ENCODE measurements around the gene GLRA3. TPM values are rescaled to one million over a fixed set of nuclear protein-coding genes. Genes with fewer than 3 reads are reported as not detected.

Gene GLRA3
- total RNA-seq, 3 donors from 2014 or later, result 0.09 TPM; not detected in 2

DNA sequence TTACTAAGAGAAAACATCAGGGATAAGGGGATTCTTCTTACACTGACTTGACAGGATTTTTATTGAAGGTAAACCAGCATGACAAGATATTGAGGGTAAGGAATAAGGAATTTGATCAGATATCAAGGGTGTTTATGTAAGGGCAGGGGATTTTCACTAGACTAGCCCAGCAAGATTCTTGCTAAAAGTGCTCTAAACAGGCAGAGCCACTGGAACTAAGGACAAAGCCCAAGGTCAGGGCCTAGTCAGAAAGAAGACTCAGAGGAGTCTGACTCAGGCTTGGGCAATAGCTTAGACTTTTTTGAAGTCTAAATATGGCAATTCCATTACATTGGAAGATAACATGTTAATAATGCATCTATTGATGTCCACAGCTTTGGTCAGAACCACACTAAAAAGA is 6.5 kb upstream of the GLRA3 start:
- TF ChIP-seq, protein P1, sequence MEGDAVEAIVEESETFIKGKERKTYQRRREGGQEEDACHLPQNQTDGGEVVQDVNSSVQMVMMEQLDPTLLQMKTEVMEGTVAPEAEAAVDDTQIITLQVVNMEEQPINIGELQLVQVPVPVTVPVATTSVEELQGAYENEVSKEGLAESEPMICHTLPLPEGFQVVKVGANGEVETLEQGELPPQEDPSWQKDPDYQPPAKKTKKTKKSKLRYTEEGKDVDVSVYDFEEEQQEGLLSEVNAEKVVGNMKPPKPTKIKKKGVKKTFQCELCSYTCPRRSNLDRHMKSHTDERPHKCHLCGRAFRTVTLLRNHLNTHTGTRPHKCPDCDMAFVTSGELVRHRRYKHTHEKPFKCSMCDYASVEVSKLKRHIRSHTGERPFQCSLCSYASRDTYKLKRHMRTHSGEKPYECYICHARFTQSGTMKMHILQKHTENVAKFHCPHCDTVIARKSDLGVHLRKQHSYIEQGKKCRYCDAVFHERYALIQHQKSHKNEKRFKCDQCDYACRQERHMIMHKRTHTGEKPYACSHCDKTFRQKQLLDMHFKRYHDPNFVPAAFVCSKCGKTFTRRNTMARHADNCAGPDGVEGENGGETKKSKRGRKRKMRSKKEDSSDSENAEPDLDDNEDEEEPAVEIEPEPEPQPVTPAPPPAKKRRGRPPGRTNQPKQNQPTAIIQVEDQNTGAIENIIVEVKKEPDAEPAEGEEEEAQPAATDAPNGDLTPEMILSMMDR (IDR thresholded peaks at IDR 0.05), result no peak
- ATAC-seq (no peak), DNase-seq (no peak)
- H3K36me3 ChIP-seq (ENCODE audit: low read depth), result no peaks in the 10 kb centered on the region
- intact Hi-C loops (cut with DNase I, micrococcal nuclease), result no loop called here
- H3K4me3 ChIP-seq, result no peak overlapping the region
- peaks cover 10% of the 10 kb centered on the region for H3K9me3 ChIP-seq
- no peaks in the 10 kb centered on the region for H3K4me1 ChIP-seq (ENCODE audit: low read depth)

DNA sequence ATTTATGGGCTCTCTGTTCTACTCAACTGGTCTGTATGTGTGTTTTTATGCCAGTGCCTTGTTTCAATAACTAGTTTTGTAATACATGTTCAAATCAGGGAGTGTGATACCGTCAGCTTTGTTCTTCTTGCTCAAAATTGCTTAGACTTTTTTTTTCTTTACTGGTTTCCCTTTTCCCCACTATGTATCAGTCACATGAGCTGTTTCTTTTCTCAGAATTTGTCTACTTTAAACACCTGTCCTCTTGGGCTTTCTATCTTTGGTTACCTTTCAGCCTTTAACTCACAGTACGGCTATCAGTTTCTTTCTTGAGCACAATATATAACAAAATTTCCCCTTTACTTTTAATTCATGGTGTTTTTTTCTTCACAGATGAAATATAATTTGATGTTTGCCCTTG is 5.4 kb upstream of the GLRA3 start:
- no peak for ATAC-seq
- H3K4me1 ChIP-seq (ENCODE audit: low read depth), result no peaks in the 10 kb centered on the region
- no peak overlapping the region for H3K4me3 ChIP-seq
- peaks cover 9% of the 10 kb centered on the region for H3K9me3 ChIP-seq
- TF ChIP-seq, protein P1 (IDR thresholded peaks at IDR 0.05), result no peak
- DNase-seq, result no peak
- no peaks in the 10 kb centered on the region for H3K36me3 ChIP-seq (ENCODE audit: low read depth)
- intact Hi-C loops (cut with DNase I, micrococcal nuclease), result no loop called here

DNA sequence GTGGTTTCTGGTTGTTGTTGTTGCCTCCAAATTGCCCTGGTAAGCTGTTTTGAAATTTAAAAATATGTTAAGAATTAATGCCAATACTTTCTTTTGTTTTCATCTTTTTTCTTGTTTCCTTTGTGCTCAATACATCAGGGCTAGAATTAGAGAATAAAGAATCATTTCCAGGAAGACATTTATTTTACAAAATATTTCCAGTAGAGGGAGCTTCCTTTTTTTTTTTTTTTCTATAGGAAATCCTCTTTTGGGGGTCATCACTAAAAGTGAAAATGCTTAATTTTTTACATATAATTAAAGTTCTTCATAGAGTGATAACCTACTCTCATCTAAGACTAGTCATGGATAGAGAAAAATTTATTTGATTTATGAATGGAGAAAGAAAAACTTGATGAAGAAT is 2.4 kb downstream of the GLRA3 start:
- Histone ChIP-seq H3K4me1 (ENCODE audit: low read depth) (no peaks in the 10 kb centered on the region), H3K4me3 (no peak overlapping the region), H3K9me3 (peaks cover 4% of the 10 kb centered on the region), H3K36me3 (ENCODE audit: low read depth) (no peaks in the 10 kb centered on the region)
- TF ChIP-seq, protein P1 (IDR thresholded peaks at IDR 0.05), result no peak
- intact Hi-C loops (cut with DNase I, micrococcal nuclease), result no loop called here
- DNase-seq, result no peak
- ATAC-seq, result no peak

DNA sequence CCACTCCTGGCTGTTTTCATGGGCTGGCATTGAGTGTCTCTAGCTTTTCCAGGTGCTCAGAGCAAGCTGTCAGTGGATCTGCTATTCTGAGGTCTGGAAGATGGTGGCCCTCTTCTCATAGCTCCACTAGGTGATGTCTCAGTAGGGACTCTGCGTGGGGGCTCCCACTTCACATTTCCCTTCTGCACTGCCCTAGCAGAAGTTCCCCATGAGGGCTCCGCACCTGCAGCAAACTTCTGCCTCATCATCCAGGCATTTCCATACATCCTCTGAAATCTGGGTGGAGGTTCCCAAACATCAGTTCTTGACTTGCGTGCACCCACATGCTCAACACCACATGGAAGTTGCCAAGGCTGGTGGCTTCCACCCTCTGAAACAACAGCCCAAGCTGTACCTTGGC is 13.8 kb downstream of the GLRA3 start:
- ATAC-seq (no peak), DNase-seq (no peak)
- Histone ChIP-seq H3K9me3 (peaks cover 7% of the 10 kb centered on the region), H3K36me3 (ENCODE audit: low read depth) (no peaks in the 10 kb centered on the region), H3K4me1 (ENCODE audit: low read depth) (no peaks in the 10 kb centered on the region), H3K4me3 (no peak overlapping the region)
- TF ChIP-seq, protein P1 (IDR thresholded peaks at IDR 0.05), result no peak
- intact Hi-C loops (cut with DNase I, micrococcal nuclease), result no loop called here

DNA sequence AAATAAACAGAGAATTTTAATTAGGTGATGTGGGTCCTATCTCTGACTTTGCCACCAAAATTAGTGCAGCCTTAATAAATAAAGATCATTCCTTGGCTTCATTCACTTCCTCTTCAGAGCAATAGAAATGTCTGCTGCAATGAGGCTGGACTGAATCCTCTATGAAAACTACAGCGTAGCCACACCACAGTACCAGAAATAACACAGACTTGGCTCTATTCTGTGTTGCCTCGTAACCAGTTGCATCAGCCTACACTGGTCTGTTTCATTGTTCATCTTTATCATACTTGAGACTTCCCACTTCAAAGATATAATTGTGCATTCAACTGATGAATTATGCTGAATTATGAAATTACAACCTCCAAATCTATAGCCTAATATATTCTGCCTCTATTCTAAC is 15.8 kb downstream of the GLRA3 start:
- Histone ChIP-seq H3K36me3 (ENCODE audit: low read depth) (no peaks in the 10 kb centered on the region), H3K4me1 (ENCODE audit: low read depth) (no peaks in the 10 kb centered on the region), H3K4me3 (no peak overlapping the region), H3K9me3 (peaks cover 7% of the 10 kb centered on the region)
- no peak for ATAC-seq
- intact Hi-C loops (cut with DNase I, micrococcal nuclease), result no loop called here
- TF ChIP-seq, protein P1 (IDR thresholded peaks at IDR 0.05), result no peak
- no peak for DNase-seq

DNA sequence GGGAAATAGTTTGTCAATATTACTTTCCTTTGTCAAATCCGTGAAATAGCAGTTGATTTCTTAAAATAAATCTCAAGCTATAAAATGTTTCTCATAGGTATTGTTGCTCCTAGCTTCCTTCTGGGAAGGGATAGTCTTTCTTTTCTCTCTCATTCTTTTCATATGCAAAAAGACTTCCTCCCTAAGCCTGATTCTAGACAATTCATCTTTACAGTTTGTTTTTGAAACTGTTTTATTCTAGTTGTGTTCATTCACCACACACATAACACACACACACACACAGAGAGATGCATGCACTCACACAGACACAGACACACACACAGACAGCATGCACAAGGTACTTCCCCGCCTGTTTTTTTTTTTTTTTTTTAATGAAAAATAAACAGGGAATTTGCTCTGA is 18.2 kb downstream of the GLRA3 start:
- TF ChIP-seq, protein P1 (IDR thresholded peaks at IDR 0.05), result no peak
- intact Hi-C loops (cut with DNase I, micrococcal nuclease), result no loop called here
- DNase-seq, result no peak
- no peak overlapping the region for H3K4me3 ChIP-seq
- no peak for ATAC-seq
- H3K9me3 ChIP-seq, result peaks cover 7% of the 10 kb centered on the region
- no peaks in the 10 kb centered on the region for H3K4me1 ChIP-seq (ENCODE audit: low read depth)
- no peaks in the 10 kb centered on the region for H3K36me3 ChIP-seq (ENCODE audit: low read depth)

Data from mucosa of descending colon (tissue), 3 donors.